Measurements from ENCODE around the gene MAGEA12. TPM values are rescaled to one million over a fixed set of nuclear protein-coding genes. Genes with fewer than 3 reads are reported as not detected.
A peak's percentile ranks its signal among the peaks of the same experiment; 100 is the strongest.

The MAGEA12 gene
- total and polyA plus RNA-seq, 9 of the 15 experiments (the other 6 are each of a cell fraction or from before 2014, with no cell fraction given), result 53.4 to 101 (median 80.4) TPM

GRCh38 chrX:152733261-152733975, at the start of gene MAGEA12, which contains the start of gene CSAG1 (continued):
- TF ChIP-seq CREB3L1 (IDR thresholded peaks at IDR 0.05; ENCODE audit: borderline replicate concordance, low read depth), result no peak
- 0 out of 2 replicates have a peak, but pooled peaks have one; percentile 1 for TF ChIP-seq TFE3 (CRISPR knock-in tag; IDR thresholded peaks at IDR 0.05)
- TF ChIP-seq ZNF592 (IDR thresholded peaks at IDR 0.05), result no peak
- no peak for TF ChIP-seq RHOXF2B (CRISPR knock-in tag; conservative IDR thresholded peaks at IDR 0.05)
- no peak for TF ChIP-seq AFF4 (CRISPR knock-in tag; IDR thresholded peaks at IDR 0.05)
- TF ChIP-seq JUND (IDR thresholded peaks at IDR 0.05; ENCODE audit: borderline replicate concordance, low read depth, low read length), result peak; percentile 66
- no peak; the same call in 2 of the 3 replicates for TF ChIP-seq JUND (tag; IDR thresholded peaks at IDR 0.05; ENCODE audit: borderline replicate concordance, low read depth, low read length)
- TF ChIP-seq E2F4 (CRISPR knock-in tag; IDR thresholded peaks at IDR 0.05; ENCODE audit: low read depth), result no peak
- TF ChIP-seq ZNF121 (CRISPR knock-in tag; conservative IDR thresholded peaks at IDR 0.05), result no peak
